ENCODE results near the gene MARCHF3.

GRCh38 chr5:127051591-127051990, 21.2 kb upstream of the MARCHF3 start:
- TF ChIP-seq CTCF (conservative IDR thresholded peaks at IDR 0.05; ENCODE audit: low read depth, low read length) (no peak), EZH2 (IDR thresholded peaks at IDR 0.05; ENCODE audit: borderline replicate concordance, low read depth, low read length, poor library complexity, severe bottlenecking) (no peak)

Data from A673 (cell line).